GM21528 (cell line): ENCODE results near the gene ZNF827.

Experiments
- ATAC-seq: cut with Tn5 transposase; IDR thresholded peaks from one replicate; pipeline ENCODE4 v1.9.1; 2021; ENCODE audit warnings: mild to moderate bottlenecking, moderate library complexity; ENCODE audit not compliant: unreplicated experiment, low FRiP score

ZNF827 gene

GRCh38 chr4:145890689-145891088 lies 47.9 kb downstream of the ZNF827 start:
- ATAC-seq = no peak

GRCh38 chr4:145888393-145888792 lies 50.2 kb downstream of the ZNF827 start:
- no peak for ATAC-seq

- no peak for ATAC-seq
These were observed 51.2 kb downstream of the ZNF827 start for GRCh38 chr4:145887241-145887991.

GRCh38 chr4:145886871-145887240 lies 51.8 kb downstream of the ZNF827 start:
- no peak for ATAC-seq

- ATAC-seq = no peak
These were observed 53.0 kb downstream of the ZNF827 start for GRCh38 chr4:145885666-145886065.

- ATAC-seq = no peak
These were observed 53.8 kb downstream of the ZNF827 start for GRCh38 chr4:145884775-145885174.

- ATAC-seq = no peak
These were observed 55.4 kb downstream of the ZNF827 start for GRCh38 chr4:145883101-145883694.

GRCh38 chr4:145882604-145883003 lies 56.0 kb downstream of the ZNF827 start:
- no peak for ATAC-seq

GRCh38 chr4:145881989-145882388 lies 56.6 kb downstream of the ZNF827 start:
- peak; percentile 66 for ATAC-seq

GRCh38 chr4:145881576-145881975 lies 57.0 kb downstream of the ZNF827 start:
- peak; percentile 61 for ATAC-seq

- ATAC-seq = no peak
These were observed 58.2 kb downstream of the ZNF827 start for GRCh38 chr4:145880355-145880960.

- no peak for ATAC-seq
These were observed 59.0 kb downstream of the ZNF827 start for GRCh38 chr4:145879598-145879997.

- ATAC-seq = no peak
These were observed 59.9 kb downstream of the ZNF827 start for GRCh38 chr4:145878501-145879435.

- ATAC-seq = no peak
These were observed 62.0 kb downstream of the ZNF827 start for GRCh38 chr4:145876531-145877180.

- no peak for ATAC-seq
These were observed 64.7 kb downstream of the ZNF827 start for GRCh38 chr4:145873901-145874300.

GRCh38 chr4:145871209-145871608 lies 67.4 kb downstream of the ZNF827 start:
- no peak for ATAC-seq

GRCh38 chr4:145870155-145871020 lies 68.2 kb downstream of the ZNF827 start:
- ATAC-seq = no peak

- peak; percentile 58 for ATAC-seq
These were observed 69.8 kb downstream of the ZNF827 start for GRCh38 chr4:145868637-145869409.

- ATAC-seq = no peak
These were observed 71.2 kb downstream of the ZNF827 start for GRCh38 chr4:145867406-145867805.
